WERI-Rb-1 (cell line): ENCODE measurements around the gene MAPK8IP1.

Experiments used
- DNase-seq: peaks from one replicate; pipeline ENCODE4 v3.0.0-alpha.2; 2020
- H3K27ac ChIP-seq: fragments of 250-450 bp; sonication (Bioruptor Pico); 2 replicates; pipeline ENCODE4 v1.5.1; 2020; ENCODE audit warnings: mild to moderate bottlenecking, moderate library complexity
- H3K27me3 ChIP-seq: fragments of 250-450 bp; sonication (Bioruptor Pico); 2 replicates; pipeline ENCODE4 v1.5.1; 2021; ENCODE audit warnings: mild to moderate bottlenecking, low read depth, moderate library complexity; ENCODE audit not compliant: insufficient read depth, severe bottlenecking
- H3K36me3 ChIP-seq: fragments of 250-450 bp; sonication (Bioruptor Pico); 2 replicates; pipeline ENCODE4 v1.5.1; 2020; ENCODE audit warnings: mild to moderate bottlenecking, moderate library complexity
- H3K4me3 ChIP-seq: 2 replicates; pipeline ENCODE4 v1.5.1; 2011; ENCODE audit warnings: low read depth, mild to moderate bottlenecking, control low read depth, low read length
- H3K9me3 ChIP-seq: fragments of 250-450 bp; sonication (Bioruptor Pico); 2 replicates; pipeline ENCODE4 v1.5.1; 2021; ENCODE audit warnings: mild to moderate bottlenecking, moderate library complexity; ENCODE audit not compliant: severe bottlenecking
- TF ChIP-seq, protein P1 (sequence below): IDR thresholded peaks from 2 replicates; pipeline ENCODE4 v1.5.1; 2011; ENCODE audit warnings: low read depth, mild to moderate bottlenecking, control low read depth, inconsistent platforms, low read length

The MAPK8IP1 gene

DNA sequence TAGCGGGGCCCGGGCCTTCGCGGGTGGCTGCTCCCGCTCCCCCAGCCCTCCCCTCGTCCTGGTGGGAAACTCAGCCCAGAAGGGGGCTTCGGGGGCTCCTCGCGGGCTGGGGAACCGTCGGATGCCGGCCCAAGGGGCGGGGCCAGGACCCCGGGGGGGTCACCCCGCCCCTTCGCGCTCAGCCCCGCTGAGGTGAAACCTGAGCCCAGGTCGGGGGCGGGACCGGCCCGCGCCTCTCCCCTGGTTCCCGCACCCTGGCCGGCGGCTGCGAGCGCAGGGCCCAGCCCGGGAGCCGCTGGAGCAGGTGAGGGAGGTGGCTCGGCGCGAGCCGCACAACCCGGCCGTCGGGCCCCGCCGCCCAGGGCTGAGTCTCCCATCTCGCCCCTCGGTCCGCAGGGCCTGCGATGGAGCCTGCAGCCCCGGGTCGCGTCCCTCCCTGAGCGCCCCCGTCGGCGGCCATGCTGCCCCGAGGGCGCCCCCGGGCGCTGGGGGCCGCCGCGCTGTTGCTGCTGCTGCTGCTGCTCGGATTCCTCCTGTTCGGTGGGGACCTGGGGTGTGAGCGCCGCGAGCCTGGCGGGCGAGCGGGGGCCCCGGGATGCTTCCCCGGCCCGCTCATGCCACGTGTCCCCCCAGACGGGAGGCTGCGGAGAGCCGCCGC is 37.1 kb downstream of the MAPK8IP1 start, which contains the start of gene LARGE2:
Gene LARGE2 (plus strand): TSS at position 232 of the 658 bp plus-strand sequence. CDS start 227 bp downstream, at position 459.
- peak; percentile 76 for DNase-seq
- TF ChIP-seq, protein P1, sequence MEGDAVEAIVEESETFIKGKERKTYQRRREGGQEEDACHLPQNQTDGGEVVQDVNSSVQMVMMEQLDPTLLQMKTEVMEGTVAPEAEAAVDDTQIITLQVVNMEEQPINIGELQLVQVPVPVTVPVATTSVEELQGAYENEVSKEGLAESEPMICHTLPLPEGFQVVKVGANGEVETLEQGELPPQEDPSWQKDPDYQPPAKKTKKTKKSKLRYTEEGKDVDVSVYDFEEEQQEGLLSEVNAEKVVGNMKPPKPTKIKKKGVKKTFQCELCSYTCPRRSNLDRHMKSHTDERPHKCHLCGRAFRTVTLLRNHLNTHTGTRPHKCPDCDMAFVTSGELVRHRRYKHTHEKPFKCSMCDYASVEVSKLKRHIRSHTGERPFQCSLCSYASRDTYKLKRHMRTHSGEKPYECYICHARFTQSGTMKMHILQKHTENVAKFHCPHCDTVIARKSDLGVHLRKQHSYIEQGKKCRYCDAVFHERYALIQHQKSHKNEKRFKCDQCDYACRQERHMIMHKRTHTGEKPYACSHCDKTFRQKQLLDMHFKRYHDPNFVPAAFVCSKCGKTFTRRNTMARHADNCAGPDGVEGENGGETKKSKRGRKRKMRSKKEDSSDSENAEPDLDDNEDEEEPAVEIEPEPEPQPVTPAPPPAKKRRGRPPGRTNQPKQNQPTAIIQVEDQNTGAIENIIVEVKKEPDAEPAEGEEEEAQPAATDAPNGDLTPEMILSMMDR, result no peak
- peak within 1 kb of the TSS; percentile 80 for H3K27ac ChIP-seq
- no peaks in the 10 kb centered on the region for H3K9me3 ChIP-seq
- no peaks in the 10 kb centered on the region for H3K27me3 ChIP-seq
- H3K36me3 ChIP-seq, result peaks cover 3% of the 10 kb centered on the region; the same call in 1 of the 2 replicates
- H3K4me3 ChIP-seq, result peak within 1 kb of the TSS; percentile 64

- Histone ChIP-seq H3K27ac (no peak overlapping the region), H3K9me3 (no peaks in the 10 kb centered on the region)
Measured at GRCh38 chr11:45924036-45924915, 38.8 kb downstream of the MAPK8IP1 start.

DNA sequence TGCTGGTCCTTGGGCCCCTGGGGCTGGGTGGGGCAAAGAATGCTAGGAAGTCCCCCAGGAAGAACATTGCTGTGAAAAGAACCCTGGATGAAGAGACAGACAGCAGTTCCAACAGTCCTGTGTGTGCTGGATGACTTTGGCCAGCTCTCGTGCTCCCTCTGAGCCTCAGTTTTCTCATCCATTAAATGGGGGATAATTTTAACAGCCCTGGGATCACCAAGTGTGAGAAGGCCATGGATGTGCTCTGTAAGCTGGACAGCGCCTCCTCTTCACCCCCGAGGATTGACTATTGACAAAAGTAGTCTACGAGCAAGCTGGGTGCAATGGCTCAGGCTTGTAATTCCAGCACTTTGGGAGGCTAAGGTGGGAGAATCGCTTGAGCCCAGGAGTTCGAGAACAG is 39.5 kb downstream of the MAPK8IP1 start:
- DNase-seq, result no peak
- H3K9me3 ChIP-seq, result no peaks in the 10 kb centered on the region
- no peak overlapping the region for H3K4me3 ChIP-seq
- peaks cover 13% of the 10 kb centered on the region for H3K36me3 ChIP-seq
- H3K27ac ChIP-seq, result no peak overlapping the region
- H3K27me3 ChIP-seq, result no peaks in the 10 kb centered on the region
- TF ChIP-seq, protein P1, result no peak

More at GRCh38 chr11:45924036-45924915, 38.8 kb downstream of the MAPK8IP1 start:
- no peak for DNase-seq
- H3K36me3 ChIP-seq, result peaks cover 13% of the 10 kb centered on the region
- no peaks in the 10 kb centered on the region for H3K27me3 ChIP-seq
- TF ChIP-seq, protein P1, result no peak
- H3K4me3 ChIP-seq, result no peak overlapping the region

DNA sequence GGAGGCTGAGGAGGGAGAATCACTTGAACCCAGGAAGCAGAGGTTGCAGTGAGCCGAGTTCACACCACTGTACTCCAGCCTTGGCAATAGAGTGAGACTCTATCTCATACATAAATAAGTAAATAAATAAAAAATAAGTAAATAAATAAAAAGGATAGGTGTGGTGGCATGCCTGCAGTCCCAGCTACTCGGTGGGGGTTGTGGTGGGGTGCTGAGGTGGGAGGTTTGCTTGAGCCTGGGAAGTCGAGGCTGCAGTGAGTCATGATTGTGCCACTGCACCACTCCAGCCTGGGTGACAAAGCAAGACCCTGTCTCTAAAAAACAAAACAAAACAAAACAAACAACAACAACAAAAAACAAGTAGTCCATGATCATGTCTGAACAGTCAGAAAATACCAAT is 40.1 kb downstream of the MAPK8IP1 start:
- H3K4me3 ChIP-seq, result no peak overlapping the region
- H3K9me3 ChIP-seq, result no peaks in the 10 kb centered on the region
- peaks cover 13% of the 10 kb centered on the region for H3K36me3 ChIP-seq
- TF ChIP-seq, protein P1, result no peak
- H3K27me3 ChIP-seq, result no peaks in the 10 kb centered on the region
- DNase-seq, result no peak
- H3K27ac ChIP-seq, result no peak overlapping the region

DNA sequence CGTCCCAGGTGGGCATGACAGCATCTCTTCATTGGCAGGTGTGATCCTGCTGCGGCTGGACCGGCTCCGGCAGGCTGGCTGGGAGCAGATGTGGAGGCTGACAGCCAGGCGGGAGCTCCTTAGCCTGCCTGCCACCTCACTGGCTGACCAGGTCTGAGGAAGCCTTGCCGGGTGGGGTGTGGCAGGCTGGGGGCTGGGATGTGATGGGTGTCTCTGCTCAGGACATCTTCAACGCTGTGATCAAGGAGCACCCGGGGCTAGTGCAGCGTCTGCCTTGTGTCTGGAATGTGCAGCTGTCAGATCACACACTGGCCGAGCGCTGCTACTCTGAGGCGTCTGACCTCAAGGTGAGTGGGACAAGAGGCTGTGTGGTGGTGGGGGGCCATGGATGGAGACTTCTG is 40.5 kb downstream of the MAPK8IP1 start:
- Histone ChIP-seq H3K27me3 (no peaks in the 10 kb centered on the region), H3K9me3 (no peaks in the 10 kb centered on the region), H3K36me3 (peaks cover 13% of the 10 kb centered on the region), H3K27ac (no peak overlapping the region), H3K4me3 (no peak overlapping the region)
- DNase-seq, result no peak
- TF ChIP-seq, protein P1, result no peak
